ENCODE data around the gene PCSK5. TPM values are rescaled to one million over a fixed set of nuclear protein-coding genes. Genes with fewer than 3 reads are reported as not detected.

The PCSK5 gene
- total and polyA plus RNA-seq, 2 donors (not counting 1 experiment from before 2014, with no cell fraction given) = 0.09 TPM; not detected in 1

GRCh38 chr9:76001459-76001858 is 111.0 kb downstream of the PCSK5 start:
- ChIA-PET CTCF (no interaction called here), POLR2A (no interaction called here)
- H3K9me3 Mint-ChIP-seq (ENCODE audit: insufficient read depth) = no peaks in the 10 kb centered on the region
- no peak overlapping the region for H3K27ac Mint-ChIP-seq
- Histone ChIP-seq H3K36me3 (replicated peaks in 1 of 2; ENCODE audit: control extremely low read depth in 1 of 2, control insufficient read depth in 1 of 2, extremely low read depth in 1 of 2, insufficient read depth in 2 of 2, low read length in 1 of 2) (no peaks in the 10 kb centered on the region), H4K20me1 (ENCODE audit: control insufficient read depth, insufficient read depth, low read length, poor library complexity, severe bottlenecking) (no peaks in the 10 kb centered on the region), H3K4me3 (ENCODE audit: control extremely low read depth in 1 of 5, extremely low read depth in 1 of 5, insufficient read depth in 1 of 5, low read depth in 2 of 5, low read length in 4 of 5) (no peak overlapping the region), H3K9me3 (ENCODE audit: control extremely low read depth in 1 of 3, control insufficient read depth in 2 of 3, insufficient read depth in 1 of 3, low read length in 2 of 3) (no peaks in the 10 kb centered on the region), H2AFZ (ENCODE audit: insufficient read depth, low read depth, low read length, poor library complexity, severe bottlenecking) (no peak overlapping the region), H3K4me1 (ENCODE audit: control insufficient read depth in 2 of 2, insufficient read depth in 2 of 2, low read length in 2 of 2) (no peaks in the 10 kb centered on the region), H3K4me2 (replicated peaks; ENCODE audit: low read depth, low read length, poor library complexity, severe bottlenecking) (no peak overlapping the region), H3K9ac (ENCODE audit: low read length) (no peak overlapping the region), H3K79me2 (ENCODE audit: control insufficient read depth, insufficient read depth, low read length) (no peaks in the 10 kb centered on the region), H3K27ac (ENCODE audit: low read length in 2 of 2) (no peak overlapping the region), H3K27me3 (replicated peaks in 1 of 4; ENCODE audit: control extremely low read depth in 1 of 4, control insufficient read depth in 3 of 4, insufficient read depth in 4 of 4, low read length in 3 of 4) (no peaks in the 10 kb centered on the region)
- ATAC-seq (ENCODE audit: low read depth) = no peak
- DNase-seq = no peak
- WGBS (ENCODE audit: insufficient coverage) = no CpG with 5 or more reads among the region's 2 CpGs
- H3K27me3 Mint-ChIP-seq = peaks cover 4% of the 10 kb centered on the region
- no peaks in the 10 kb centered on the region for H3K4me1 Mint-ChIP-seq
- intact Hi-C loops (cut with micrococcal nuclease) = no loop called here
- no peak overlapping the region for H3K4me3 Mint-ChIP-seq
- TF ChIP-seq CTCF (IDR thresholded peaks at IDR 0.05) (no peak), EZH2 (IDR thresholded peaks at IDR 0.05; ENCODE audit: borderline replicate concordance, insufficient read depth, low read depth, low read length, poor library complexity, severe bottlenecking) (no peak)

DNA sequence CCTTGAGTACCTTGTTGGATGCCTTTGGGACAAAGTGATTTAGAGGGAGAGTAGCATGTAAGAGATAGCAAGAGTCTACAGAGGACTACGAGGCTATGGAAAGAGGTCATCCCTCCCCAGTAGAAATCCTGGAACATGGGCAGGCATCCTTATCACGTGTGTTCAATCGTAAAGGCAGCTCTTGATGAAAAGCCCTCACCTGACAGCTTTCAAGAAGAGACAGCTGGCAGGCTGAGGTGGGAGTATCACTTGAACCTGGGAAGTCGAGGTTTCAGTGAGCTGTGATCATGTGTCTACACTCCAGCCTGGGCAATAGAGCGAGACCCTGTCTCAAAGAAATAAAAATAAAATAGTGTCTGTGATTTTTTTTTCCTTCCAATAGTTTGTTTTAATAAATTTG is 112.6 kb downstream of the PCSK5 start:
- ATAC-seq (ENCODE audit: low read depth) (no peak), DNase-seq (no peak)
- Mint-ChIP-seq H3K27ac (no peak overlapping the region), H3K4me3 (no peak overlapping the region), H3K27me3 (peaks cover 4% of the 10 kb centered on the region), H3K9me3 (ENCODE audit: insufficient read depth) (no peaks in the 10 kb centered on the region), H3K4me1 (no peaks in the 10 kb centered on the region)
- H3K4me3 ChIP-seq (ENCODE audit: control extremely low read depth in 1 of 5, extremely low read depth in 1 of 5, insufficient read depth in 1 of 5, low read depth in 2 of 5, low read length in 4 of 5) = no peak overlapping the region
- WGBS (ENCODE audit: insufficient coverage) = 95% methylated on average over 2 of the region's 5 CpGs
- H3K9me3 ChIP-seq (ENCODE audit: control extremely low read depth in 1 of 3, control insufficient read depth in 2 of 3, insufficient read depth in 1 of 3, low read length in 2 of 3) = no peaks in the 10 kb centered on the region
- intact Hi-C loops (cut with micrococcal nuclease) = no loop called here
- H3K4me1 ChIP-seq (ENCODE audit: control insufficient read depth in 2 of 2, insufficient read depth in 2 of 2, low read length in 2 of 2) = no peaks in the 10 kb centered on the region
- CTCF ChIA-PET = interaction anchor here (0.5 kb wide), 1 partner anchor 36 kb away, joined by 3 read pairs; no protein-coding TSS in a partner anchor
- no peak for TF ChIP-seq CTCF (IDR thresholded peaks at IDR 0.05)
- TF ChIP-seq EZH2 (IDR thresholded peaks at IDR 0.05; ENCODE audit: borderline replicate concordance, insufficient read depth, low read depth, low read length, poor library complexity, severe bottlenecking) = no peak
- H4K20me1 ChIP-seq (ENCODE audit: control insufficient read depth, insufficient read depth, low read length, poor library complexity, severe bottlenecking) = no peaks in the 10 kb centered on the region
- POLR2A ChIA-PET = no interaction called here
- H3K9ac ChIP-seq (ENCODE audit: low read length) = no peak overlapping the region
- H3K27me3 ChIP-seq (replicated peaks in 1 of 4; ENCODE audit: control extremely low read depth in 1 of 4, control insufficient read depth in 3 of 4, insufficient read depth in 4 of 4, low read length in 3 of 4) = no peaks in the 10 kb centered on the region
- no peak overlapping the region for H2AFZ ChIP-seq (ENCODE audit: insufficient read depth, low read depth, low read length, poor library complexity, severe bottlenecking)
- no peaks in the 10 kb centered on the region for H3K79me2 ChIP-seq (ENCODE audit: control insufficient read depth, insufficient read depth, low read length)
- H3K27ac ChIP-seq (ENCODE audit: low read length in 2 of 2) = no peak overlapping the region
- H3K36me3 ChIP-seq (replicated peaks in 1 of 2; ENCODE audit: control extremely low read depth in 1 of 2, control insufficient read depth in 1 of 2, extremely low read depth in 1 of 2, insufficient read depth in 2 of 2, low read length in 1 of 2) = no peaks in the 10 kb centered on the region
- no peak overlapping the region for H3K4me2 ChIP-seq (replicated peaks; ENCODE audit: low read depth, low read length, poor library complexity, severe bottlenecking)
